Stimulated activated CD4-positive, alpha-beta T cell treated with anti-CD3 and anti-CD28 coated beads, Interleukin-12 subunit alpha, Interleukin-12 subunit beta, amount 100 ng/mL, for 4 hours (primary cell): ENCODE results near the gene OR51A4.
"Not testable (repeated sequence)": the region's sequence is repeated elsewhere in the genome, so short reads cannot be mapped to it uniquely, and the experiment has no call there.

Experiments
- DNase-seq: peaks from one replicate; pipeline ENCODE4 v3.0.0-alpha.2; 2020

OR51A4 gene

GRCh38 chr11:4947505-4947904 is at the start of gene OR51A4:
TSS of gene OR51A4 (minus strand) at chr11:4947605. CDS start at chr11:4947100, 505 bp downstream.
- no peak for DNase-seq

- no peak for DNase-seq
These were observed 47.1 kb upstream of the OR51A4 start, which contains the start of gene OR51L1 for GRCh38 chr11:4994551-4994950. TSS of gene OR51L1 (plus strand) at chr11:4994851. CDS start at chr11:4998983, 4,132 bp downstream.

GRCh38 chr11:4991060-4991459 is 43.7 kb upstream of the OR51A4 start:
- DNase-seq: no peak

GRCh38 chr11:4983841-4984240 is 36.4 kb upstream of the OR51A4 start:
- no peak for DNase-seq

GRCh38 chr11:4982678-4983077 is 35.3 kb upstream of the OR51A4 start:
- no peak for DNase-seq

- no peak for DNase-seq
These were observed 31.6 kb upstream of the OR51A4 start for GRCh38 chr11:4979036-4979435.

- DNase-seq: no peak
These were observed 28.0 kb upstream of the OR51A4 start for GRCh38 chr11:4975436-4975835.

GRCh38 chr11:4962816-4963215 is 15.4 kb upstream of the OR51A4 start:
- no peak for DNase-seq

- no peak for DNase-seq
These were observed 13.5 kb upstream of the OR51A4 start for GRCh38 chr11:4960877-4961276.

GRCh38 chr11:4957396-4957795 is 10.0 kb upstream of the OR51A4 start:
- no peak for DNase-seq

GRCh38 chr11:4955613-4956012 is 8.2 kb upstream of the OR51A4 start, which contains the start of gene OR51A2:
TSS of gene OR51A2 (minus strand) at chr11:4955713. CDS start at chr11:4955713, 0 bp downstream.
- not testable (repeated sequence) for DNase-seq

GRCh38 chr11:4936745-4937144 is 10.7 kb downstream of the OR51A4 start:
- DNase-seq: no peak

- DNase-seq: no peak
These were observed 14.7 kb downstream of the OR51A4 start for GRCh38 chr11:4932751-4933150.

- no peak for DNase-seq
These were observed 20.8 kb downstream of the OR51A4 start for GRCh38 chr11:4926608-4927007.

GRCh38 chr11:4924239-4924638 is 23.2 kb downstream of the OR51A4 start, which contains the start of gene OR51G1:
TSS of gene OR51G1 (minus strand) at chr11:4924339. CDS start at chr11:4924339, 0 bp downstream.
- DNase-seq: no peak

GRCh38 chr11:4922304-4922703 is 25.1 kb downstream of the OR51A4 start:
- DNase-seq: no peak

GRCh38 chr11:4921796-4922195 is 25.6 kb downstream of the OR51A4 start:
- no peak for DNase-seq

- DNase-seq: no peak
These were observed 28.2 kb downstream of the OR51A4 start, which contains the start of gene OR51G2 for GRCh38 chr11:4919250-4919649. TSS of gene OR51G2 (minus strand) at chr11:4919350. CDS start at chr11:4915663, 3,687 bp downstream.

GRCh38 chr11:4916581-4916980 is 30.8 kb downstream of the OR51A4 start:
- DNase-seq: no peak

GRCh38 chr11:4903484-4903883 is 43.9 kb downstream of the OR51A4 start, which contains the start of gene OR51A7:
TSS of gene OR51A7 (plus strand) at chr11:4903783. CDS start at chr11:4907370, 3,587 bp downstream.
- DNase-seq: no peak
